ENCODE measurements around the gene IL1RL1.

The IL1RL1 gene

DNA sequence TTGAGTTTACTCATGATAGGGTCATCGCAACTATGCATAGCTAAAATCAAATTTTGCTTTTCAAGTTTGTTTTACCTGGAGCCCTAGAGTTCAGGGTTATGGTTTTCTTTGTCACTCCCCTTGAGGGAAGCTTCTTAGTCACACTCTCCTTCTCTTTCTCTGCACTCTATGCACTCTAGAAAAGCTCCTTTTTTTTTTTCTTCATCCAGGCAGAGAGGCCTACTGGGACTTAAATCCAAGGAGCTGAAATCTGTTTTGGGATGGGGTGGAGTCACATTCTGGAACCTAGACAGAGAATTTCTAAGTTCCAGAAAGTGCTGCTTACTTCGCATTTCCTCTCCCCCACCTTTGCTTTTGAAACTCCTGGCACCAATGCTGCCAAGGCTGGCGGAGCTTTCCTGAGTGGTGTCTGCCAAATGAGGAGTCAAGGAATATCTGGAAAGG, 25.2 kb downstream of the IL1RL1 start:
- Histone ChIP-seq H4K20me1 (ENCODE audit: insufficient read depth, low read length) (no peaks in the 10 kb centered on the region), H3K36me3 (ENCODE audit: insufficient read depth, low read length) (no peaks in the 10 kb centered on the region), H3F3A (ENCODE audit: insufficient read depth, low read length) (no peaks in the 10 kb centered on the region), H3K79me2 (ENCODE audit: insufficient read depth, low read length) (no peaks in the 10 kb centered on the region), H3K4me1 (ENCODE audit: insufficient read depth, low read length, severe bottlenecking) (no peaks in the 10 kb centered on the region), H3K9ac (ENCODE audit: low read length) (no peak overlapping the region), H3K27ac (ENCODE audit: low read depth, low read length, poor library complexity, severe bottlenecking) (no peak overlapping the region), H3K4me2 (ENCODE audit: low read length) (no peak overlapping the region), H3K27me3 (ENCODE audit: insufficient read depth, low read length) (no peaks in the 10 kb centered on the region), H3K4me3 (ENCODE audit: low read depth, low read length, poor library complexity, severe bottlenecking) (no peak overlapping the region), H2AFZ (ENCODE audit: low read length) (no peak overlapping the region), H3K9me2 (ENCODE audit: low read depth, low read length) (no peaks in the 10 kb centered on the region), H3K9me3 (ENCODE audit: low read length) (no peaks in the 10 kb centered on the region)
- no peak for TF ChIP-seq EZH2 (IDR thresholded peaks at IDR 0.05; ENCODE audit: borderline replicate concordance, low read length)
- TF ChIP-seq, protein P1, sequence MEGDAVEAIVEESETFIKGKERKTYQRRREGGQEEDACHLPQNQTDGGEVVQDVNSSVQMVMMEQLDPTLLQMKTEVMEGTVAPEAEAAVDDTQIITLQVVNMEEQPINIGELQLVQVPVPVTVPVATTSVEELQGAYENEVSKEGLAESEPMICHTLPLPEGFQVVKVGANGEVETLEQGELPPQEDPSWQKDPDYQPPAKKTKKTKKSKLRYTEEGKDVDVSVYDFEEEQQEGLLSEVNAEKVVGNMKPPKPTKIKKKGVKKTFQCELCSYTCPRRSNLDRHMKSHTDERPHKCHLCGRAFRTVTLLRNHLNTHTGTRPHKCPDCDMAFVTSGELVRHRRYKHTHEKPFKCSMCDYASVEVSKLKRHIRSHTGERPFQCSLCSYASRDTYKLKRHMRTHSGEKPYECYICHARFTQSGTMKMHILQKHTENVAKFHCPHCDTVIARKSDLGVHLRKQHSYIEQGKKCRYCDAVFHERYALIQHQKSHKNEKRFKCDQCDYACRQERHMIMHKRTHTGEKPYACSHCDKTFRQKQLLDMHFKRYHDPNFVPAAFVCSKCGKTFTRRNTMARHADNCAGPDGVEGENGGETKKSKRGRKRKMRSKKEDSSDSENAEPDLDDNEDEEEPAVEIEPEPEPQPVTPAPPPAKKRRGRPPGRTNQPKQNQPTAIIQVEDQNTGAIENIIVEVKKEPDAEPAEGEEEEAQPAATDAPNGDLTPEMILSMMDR (IDR thresholded peaks at IDR 0.05; ENCODE audit: low read length) = no peak

DNA sequence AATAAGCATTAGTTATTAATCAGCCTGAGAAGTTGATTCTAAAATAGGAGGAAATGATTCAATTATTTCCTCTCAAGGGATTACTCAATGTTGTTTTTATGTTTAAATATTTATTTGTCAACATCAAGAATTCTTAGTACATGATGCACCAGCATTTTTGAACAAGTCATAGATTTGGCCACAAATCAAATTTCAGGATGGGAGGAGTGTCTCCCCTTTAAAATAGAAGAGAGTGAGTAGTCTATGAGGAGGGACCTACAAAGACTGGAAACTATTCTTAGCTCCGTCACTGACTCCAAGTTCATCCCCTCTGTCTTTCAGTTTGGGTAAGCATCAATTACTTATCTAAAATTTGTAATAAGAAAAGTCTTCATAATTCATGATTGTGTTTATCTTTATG, 25.6 kb downstream of the IL1RL1 start:
- H3K9me2 ChIP-seq (ENCODE audit: low read depth, low read length) = no peaks in the 10 kb centered on the region
- H3K27me3 ChIP-seq (ENCODE audit: insufficient read depth, low read length) = no peaks in the 10 kb centered on the region
- H3K79me2 ChIP-seq (ENCODE audit: insufficient read depth, low read length) = no peaks in the 10 kb centered on the region
- H3K36me3 ChIP-seq (ENCODE audit: insufficient read depth, low read length) = no peaks in the 10 kb centered on the region
- TF ChIP-seq, protein P1 (IDR thresholded peaks at IDR 0.05; ENCODE audit: low read length) = no peak
- no peak for TF ChIP-seq EZH2 (IDR thresholded peaks at IDR 0.05; ENCODE audit: borderline replicate concordance, low read length)
- no peaks in the 10 kb centered on the region for H3F3A ChIP-seq (ENCODE audit: insufficient read depth, low read length)
- no peak overlapping the region for H3K4me2 ChIP-seq (ENCODE audit: low read length)
- no peaks in the 10 kb centered on the region for H3K4me1 ChIP-seq (ENCODE audit: insufficient read depth, low read length, severe bottlenecking)
- no peak overlapping the region for H3K27ac ChIP-seq (ENCODE audit: low read depth, low read length, poor library complexity, severe bottlenecking)
- H3K4me3 ChIP-seq (ENCODE audit: low read depth, low read length, poor library complexity, severe bottlenecking) = no peak overlapping the region
- no peak overlapping the region for H3K9ac ChIP-seq (ENCODE audit: low read length)
- no peaks in the 10 kb centered on the region for H4K20me1 ChIP-seq (ENCODE audit: insufficient read depth, low read length)
- no peaks in the 10 kb centered on the region for H3K9me3 ChIP-seq (ENCODE audit: low read length)
- no peak overlapping the region for H2AFZ ChIP-seq (ENCODE audit: low read length)

DNA sequence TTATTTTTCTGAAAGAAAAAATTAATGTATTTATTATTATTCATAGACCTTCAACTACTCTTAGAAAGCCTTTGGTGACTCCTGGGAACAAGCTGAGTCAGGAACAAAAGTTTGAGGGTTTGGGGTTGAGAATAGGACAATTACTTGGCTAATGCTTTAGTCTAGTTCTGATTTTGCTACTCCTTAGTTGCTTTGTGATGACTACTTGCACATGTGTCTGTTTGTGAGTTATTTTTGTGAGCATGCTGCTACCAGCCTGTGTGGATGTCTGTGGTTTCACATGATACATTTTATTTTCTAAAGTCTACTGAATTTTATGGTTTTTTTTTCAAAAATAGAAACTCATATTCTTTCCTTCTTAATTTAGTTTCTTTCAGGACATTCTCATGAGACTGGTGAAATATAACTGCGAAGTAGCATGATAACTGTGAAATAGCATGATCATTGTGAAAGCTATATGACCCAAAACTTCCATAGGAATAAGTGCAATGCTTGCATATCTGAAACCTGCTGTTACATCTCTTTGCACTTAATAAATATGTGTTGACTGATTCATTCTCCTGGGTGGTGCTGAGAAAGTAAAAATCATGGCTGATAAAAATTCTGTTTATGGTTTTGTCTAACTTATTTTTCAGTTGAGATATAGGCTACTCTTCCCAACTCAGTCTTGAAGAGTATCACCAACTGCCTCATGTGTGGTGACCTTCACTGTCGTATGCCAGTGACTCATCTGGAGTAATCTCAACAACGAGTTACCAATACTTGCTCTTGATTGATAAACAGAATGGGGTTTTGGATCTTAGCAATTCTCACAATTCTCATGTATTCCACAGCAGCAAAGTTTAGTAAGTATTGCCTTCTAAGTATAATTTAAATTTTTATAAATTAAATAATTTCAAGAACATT, 26.4 kb downstream of the IL1RL1 start:
- H3K27ac ChIP-seq (ENCODE audit: low read depth, low read length, poor library complexity, severe bottlenecking) = no peak overlapping the region
- H3K79me2 ChIP-seq (ENCODE audit: insufficient read depth, low read length) = no peaks in the 10 kb centered on the region
- no peaks in the 10 kb centered on the region for H4K20me1 ChIP-seq (ENCODE audit: insufficient read depth, low read length)
- no peaks in the 10 kb centered on the region for H3F3A ChIP-seq (ENCODE audit: insufficient read depth, low read length)
- H3K4me1 ChIP-seq (ENCODE audit: insufficient read depth, low read length, severe bottlenecking) = no peaks in the 10 kb centered on the region
- H3K9ac ChIP-seq (ENCODE audit: low read length) = no peak overlapping the region
- H3K4me2 ChIP-seq (ENCODE audit: low read length) = no peak overlapping the region
- no peaks in the 10 kb centered on the region for H3K36me3 ChIP-seq (ENCODE audit: insufficient read depth, low read length)
- no peaks in the 10 kb centered on the region for H3K9me3 ChIP-seq (ENCODE audit: low read length)
- no peaks in the 10 kb centered on the region for H3K9me2 ChIP-seq (ENCODE audit: low read depth, low read length)
- H2AFZ ChIP-seq (ENCODE audit: low read length) = no peak overlapping the region
- H3K27me3 ChIP-seq (ENCODE audit: insufficient read depth, low read length) = no peaks in the 10 kb centered on the region
- H3K4me3 ChIP-seq (ENCODE audit: low read depth, low read length, poor library complexity, severe bottlenecking) = no peak overlapping the region
- no peak for TF ChIP-seq EZH2 (IDR thresholded peaks at IDR 0.05; ENCODE audit: borderline replicate concordance, low read length)
- TF ChIP-seq, protein P1 (IDR thresholded peaks at IDR 0.05; ENCODE audit: low read length) = no peak

Data from OCI-LY1 (cell line).